SK-N-SH (cell line): ENCODE measurements around the gene LRRC10. TPM values are rescaled to one million over a fixed set of nuclear protein-coding genes. Genes with fewer than 3 reads are reported as not detected.

Experiments
- CTCF ChIA-PET: fragments of 300-600, 350-600 bp; formaldehyde crosslinking; extraction: SDS; loops from one replicate; lab custom pipeline; 2021; lab: Yijun Ruan, JAX
- POLR2A ChIA-PET: fragments of 350-600 bp; sonication (Branson Sonifier 250); formaldehyde crosslinking; extraction: SDS; loops from one replicate; lab custom pipeline; 2020; ENCODE audit warnings: antibody characterized with exemption, inconsistent platforms; lab: Yijun Ruan, JAX
- DNase-seq: peaks from one replicate; pipeline ENCODE4 v3.0.0; 2012
- H2AFZ ChIP-seq: fragments of 200-600 bp; sonication (generic); 2 replicates; pipeline ENCODE4 v1.8.1; 2016; ENCODE audit warnings: antibody characterized with exemption, mild to moderate bottlenecking, low read depth
- H3F3A ChIP-seq: fragments of 200-600 bp; sonication (generic); replicated peaks from 2 replicates; pipeline ENCODE3; 2016; ENCODE audit warnings: antibody characterized with exemption, mild to moderate bottlenecking; ENCODE audit not compliant: insufficient read depth
- H3K27ac ChIP-seq, 2 experiments: fragments of 200-500 bp in 1 of 2; fragments of 200-600 bp in 1 of 2; sonication (Bioruptor generic) in 1 of 2; sonication (generic), shearing (Covaris generic) in 1 of 2; 2 replicates each; pipeline versions ENCODE4 v1.5.1 to v1.6.1; 2014 to 2016; ENCODE audit warnings: low read depth in 2 of 2, inconsistent platforms in 1 of 2, low read length in 1 of 2, mild to moderate bottlenecking in 1 of 2, mixed read lengths in 1 of 2
- H3K27me3 ChIP-seq: fragments of 200-600 bp; sonication (generic), shearing (Covaris generic); 2 replicates; pipeline ENCODE4 v1.6.1; 2016; ENCODE audit warnings: mixed run types; ENCODE audit not compliant: insufficient read depth
- H3K36me3 ChIP-seq, 2 experiments: fragments of 200-500 bp in 1 of 2; fragments of 200-600 bp in 1 of 2; sonication (Bioruptor generic) in 1 of 2; sonication (generic) in 1 of 2; replicated peaks in 1 of 2; 2 replicates each; pipeline versions ENCODE3 to v1.5.1; 2014 to 2016; ENCODE audit warnings: low read length in 1 of 2, mild to moderate bottlenecking in 1 of 2; ENCODE audit not compliant: insufficient read depth in 2 of 2, control insufficient read depth in 1 of 2
- H3K4me1 ChIP-seq, 2 experiments: fragments of 200-500 bp in 1 of 2; fragments of 200-600 bp in 1 of 2; sonication (Bioruptor generic) in 1 of 2; sonication (generic), shearing (Covaris generic) in 1 of 2; 2 replicates each; pipeline versions ENCODE4 v1.5.1 to v1.6.1; 2014 to 2016; ENCODE audit warnings: low read depth in 1 of 2, low read length in 1 of 2, mixed run types in 1 of 2; ENCODE audit not compliant: insufficient read depth in 2 of 2, control insufficient read depth in 1 of 2
- H3K4me2 ChIP-seq: fragments of 200-600 bp; sonication (generic), shearing (Covaris generic); 2 replicates; pipeline ENCODE4 v1.6.1; 2017; ENCODE audit warnings: mixed run types
- H3K4me3 ChIP-seq, 2 experiments: fragments of 200-500 bp in 1 of 2; fragments of 200-600 bp in 1 of 2; sonication (Bioruptor generic) in 1 of 2; sonication (generic), shearing (Covaris generic) in 1 of 2; 2 replicates each; pipeline versions ENCODE4 v1.5.1 to v1.8.1; 2014 to 2016; ENCODE audit warnings: low read depth in 2 of 2, inconsistent platforms in 1 of 2, low read length in 1 of 2, mild to moderate bottlenecking in 1 of 2, mixed read lengths in 1 of 2, moderate library complexity in 1 of 2
- H3K79me2 ChIP-seq: fragments of 200-600 bp; sonication (generic); 2 replicates; pipeline ENCODE4 v1.8.1; 2017; ENCODE audit warnings: mild to moderate bottlenecking; ENCODE audit not compliant: insufficient read depth
- H3K9ac ChIP-seq: fragments of 200-600 bp; sonication (generic); 2 replicates; pipeline ENCODE4 v1.6.1; 2017; ENCODE audit warnings: mixed run types
- H3K9me2 ChIP-seq: fragments of 200-600 bp; sonication (generic); 2 replicates; pipeline ENCODE4 v1.6.1; 2017; ENCODE audit warnings: mixed run types
- H3K9me3 ChIP-seq: fragments of 200-600 bp; sonication (generic); 2 replicates; pipeline ENCODE4 v1.6.1; 2017; ENCODE audit warnings: mixed run types, mild to moderate bottlenecking, moderate library complexity
- H4K20me1 ChIP-seq: fragments of 200-600 bp; sonication (generic); 2 replicates; pipeline ENCODE4 v1.6.1; 2017; ENCODE audit warnings: mild to moderate bottlenecking, mixed run types; ENCODE audit not compliant: insufficient read depth
- CHD2 ChIP-seq: fragments of 150-350 bp; IDR thresholded peaks from 2 replicates; pipeline ENCODE4 v1.6.1; 2018; ENCODE audit warnings: low read length; ENCODE audit not compliant: partially characterized antibody
- CTCF ChIP-seq: fragments of 200-600 bp; sonication (generic); IDR thresholded peaks from 2 replicates; pipeline ENCODE4 v1.6.1; 2017; ENCODE audit warnings: antibody characterized with exemption, mild to moderate bottlenecking, moderate library complexity
- FOSL2 ChIP-seq: IDR thresholded peaks from 2 replicates; pipeline ENCODE4 v1.4.0; 2012; ENCODE audit warnings: low read depth, mild to moderate bottlenecking, moderate library complexity, borderline replicate concordance
- FOXJ3 ChIP-seq: sonication (generic); formaldehyde crosslinking; IDR thresholded peaks from 2 replicates; pipeline ENCODE4 v1.5.1; 2020; ENCODE audit warnings: mild to moderate bottlenecking, missing genetic modification reagents
- GABPA ChIP-seq: IDR thresholded peaks from 2 replicates; pipeline ENCODE4 v1.4.0; 2012; ENCODE audit warnings: low read depth, mild to moderate bottlenecking
- JUND ChIP-seq: IDR thresholded peaks from 2 replicates; pipeline ENCODE4 v1.4.0; 2012
- MAX ChIP-seq: IDR thresholded peaks from 2 replicates; pipeline ENCODE4 v1.4.0; 2012; ENCODE audit warnings: low read depth
- MXI1 ChIP-seq: IDR thresholded peaks from 2 replicates; pipeline ENCODE4 v1.6.1; 2012; ENCODE audit warnings: mild to moderate bottlenecking, low read depth, low read length, improper control_type of control experiment
- NFIC ChIP-seq: IDR thresholded peaks from 2 replicates; pipeline ENCODE4 v1.4.0; 2012; ENCODE audit warnings: borderline replicate concordance
- PBX3 ChIP-seq: IDR thresholded peaks from 2 replicates; pipeline ENCODE4; 2012
- POLR2AphosphoS5 ChIP-seq: IDR thresholded peaks from 2 replicates; pipeline ENCODE4 v1.6.1; 2012; ENCODE audit warnings: low read depth, low read length
- RCOR1 ChIP-seq: fragments of 150-350 bp; IDR thresholded peaks from 2 replicates; pipeline ENCODE4 v1.6.1; 2017; ENCODE audit warnings: antibody characterized with exemption, low read length
- SMC3 ChIP-seq: IDR thresholded peaks from 2 replicates; pipeline ENCODE4 v1.6.1; 2012; ENCODE audit warnings: low read depth, low read length, improper control_type of control experiment
- USF1 ChIP-seq: IDR thresholded peaks from 2 replicates; pipeline ENCODE4 v1.4.0; 2012; ENCODE audit warnings: low read depth, borderline replicate concordance
- USF2 ChIP-seq: fragments of 150-350 bp; IDR thresholded peaks from 2 replicates; pipeline ENCODE4 v1.6.1; 2017; ENCODE audit warnings: antibody characterized with exemption, low read length, low read depth, borderline replicate concordance
- YY1 ChIP-seq: IDR thresholded peaks from 2 replicates; pipeline ENCODE4 v1.4.0; 2012; ENCODE audit warnings: low read depth, mild to moderate bottlenecking
- WGBS: methylation state at CpG from one replicate; pipeline ENCODE4 v1.1.6; 2017; ENCODE audit warnings: low lambda C conversion rate; 5-methylcytosine and 5-hydroxymethylcytosine counted together
- polyA plus RNA-seq, 3 experiments: library from polyadenylated mRNA; depleted of rRNA; stranded (reverse); fragments of >200 nt; gene quantifications; 2 replicates each; pipeline ENCODE4 v1.2.3, GENCODE V29; 2012

Gene LRRC10
- polyA plus RNA-seq, 1 of the 3 experiments (the other 2 are of a cell fraction): not detected

- H3K4me2 ChIP-seq: no peak overlapping the region
- 89% methylated on average over 7 of the region's 7 CpGs for WGBS
- TF ChIP-seq GABPA (no peak), PBX3 (no peak), RCOR1 (no peak), CHD2 (no peak), MXI1 (no peak), YY1 (no peak), FOXJ3 (CRISPR knock-in tag) (no peak), USF2 (no peak), FOSL2 (no peak), SMC3 (no peak), NFIC (no peak), MAX (no peak), CTCF (no peak), JUND (no peak), POLR2AphosphoS5 (no peak), USF1 (no peak)
- DNase-seq: no peak
- no peaks in the 10 kb centered on the region for H3K9me2 ChIP-seq
- H3K27ac ChIP-seq: no peak overlapping the region
- H3K4me3 ChIP-seq: no peak overlapping the region
- peaks cover 0 to 3% of the 10 kb centered on the region in 2 experiments; a peak in 1 of 4 replicates for H3K4me1 ChIP-seq
- H4K20me1 ChIP-seq: no peaks in the 10 kb centered on the region
- ChIA-PET CTCF (interaction anchor here (1.2 to 4.0 kb wide), 4 partner anchors 11 to 495 kb away, joined by 3 to 22 read pairs (median 14); partner anchors contain the start of gene CCT2), POLR2A (no interaction called here)
- H3K36me3 ChIP-seq: no peaks in the 10 kb centered on the region
- H3K79me2 ChIP-seq: no peaks in the 10 kb centered on the region
- no peaks in the 10 kb centered on the region for H3K27me3 ChIP-seq
- H3K9me3 ChIP-seq: no peaks in the 10 kb centered on the region
- no peaks in the 10 kb centered on the region for H3F3A ChIP-seq
- H2AFZ ChIP-seq: no peak overlapping the region
- no peak overlapping the region for H3K9ac ChIP-seq
Observed at GRCh38 chr12:69641546-69641945, 30.8 kb upstream of the LRRC10 start.
